ENCODE data around the gene SMCO1. TPM values are rescaled to one million over a fixed set of nuclear protein-coding genes. Genes with fewer than 3 reads are reported as not detected.
"Not testable (repeated sequence)": the region's sequence is repeated elsewhere in the genome, so short reads cannot be mapped to it uniquely, and the experiment has no call there.

The SMCO1 gene
- total and polyA plus RNA-seq, 2 donors from 2014 or later: not detected

DNA sequence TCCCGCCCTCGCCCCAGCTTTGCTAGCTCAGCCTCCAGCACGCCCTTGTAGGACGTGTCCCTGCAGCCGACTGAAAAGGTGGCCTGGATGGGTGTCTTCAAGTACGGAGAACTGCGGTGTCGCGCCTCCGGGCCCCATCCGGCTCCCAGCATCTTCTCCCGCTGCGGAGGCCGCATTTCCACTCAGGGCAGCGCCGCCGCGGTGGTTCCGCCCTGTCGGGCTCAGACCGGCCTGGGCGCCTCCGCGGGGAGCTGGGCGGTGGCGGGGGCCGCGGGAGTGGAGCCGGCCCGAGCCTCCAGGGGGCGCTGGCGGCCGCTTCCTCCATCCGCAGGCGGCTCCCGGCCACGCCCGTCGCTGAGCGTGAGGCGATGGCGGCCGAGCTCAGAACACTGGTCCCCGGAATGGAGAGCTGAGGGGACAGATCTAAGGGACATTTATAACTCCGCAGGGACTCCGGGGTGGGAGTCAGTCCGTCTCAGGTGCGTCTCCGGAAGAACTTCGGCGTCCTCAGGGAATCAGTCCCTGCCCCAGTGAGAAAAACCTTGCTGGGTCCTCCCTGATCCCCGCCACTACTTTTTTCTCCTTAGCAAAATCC lies 13.6 kb upstream of the SMCO1 start:
- FAIRE-seq (no peak), DNase-seq (peak; percentile 64 to 86 (median 84))
- Histone ChIP-seq H3K9me3 (ENCODE audit: control insufficient read depth in 2 of 3, insufficient read depth in 1 of 3, low read length in 3 of 3) (no peaks in the 10 kb centered on the region), H3K9ac (ENCODE audit: low read length in 3 of 3) (peak overlapping the region in 1 of 3 donors; percentile 55), H3K27me3 (ENCODE audit: control insufficient read depth, insufficient read depth, low read length) (no peaks in the 10 kb centered on the region), H3K4me3 (ENCODE audit: low read length in 3 of 3) (peak overlapping the region; percentile 53 to 63 (median 58)), H3K36me3 (ENCODE audit: control insufficient read depth in 2 of 3, insufficient read depth in 3 of 3, low read length in 3 of 3) (no peaks in the 10 kb centered on the region), H3K4me1 (ENCODE audit: control insufficient read depth in 2 of 3, insufficient read depth in 2 of 3, low read depth in 1 of 3, low read length in 3 of 3) (no peaks in the 10 kb centered on the region), H3K27ac (ENCODE audit: low read depth in 2 of 2, low read length in 2 of 2) (no peak overlapping the region)
- TF ChIP-seq, protein P1, sequence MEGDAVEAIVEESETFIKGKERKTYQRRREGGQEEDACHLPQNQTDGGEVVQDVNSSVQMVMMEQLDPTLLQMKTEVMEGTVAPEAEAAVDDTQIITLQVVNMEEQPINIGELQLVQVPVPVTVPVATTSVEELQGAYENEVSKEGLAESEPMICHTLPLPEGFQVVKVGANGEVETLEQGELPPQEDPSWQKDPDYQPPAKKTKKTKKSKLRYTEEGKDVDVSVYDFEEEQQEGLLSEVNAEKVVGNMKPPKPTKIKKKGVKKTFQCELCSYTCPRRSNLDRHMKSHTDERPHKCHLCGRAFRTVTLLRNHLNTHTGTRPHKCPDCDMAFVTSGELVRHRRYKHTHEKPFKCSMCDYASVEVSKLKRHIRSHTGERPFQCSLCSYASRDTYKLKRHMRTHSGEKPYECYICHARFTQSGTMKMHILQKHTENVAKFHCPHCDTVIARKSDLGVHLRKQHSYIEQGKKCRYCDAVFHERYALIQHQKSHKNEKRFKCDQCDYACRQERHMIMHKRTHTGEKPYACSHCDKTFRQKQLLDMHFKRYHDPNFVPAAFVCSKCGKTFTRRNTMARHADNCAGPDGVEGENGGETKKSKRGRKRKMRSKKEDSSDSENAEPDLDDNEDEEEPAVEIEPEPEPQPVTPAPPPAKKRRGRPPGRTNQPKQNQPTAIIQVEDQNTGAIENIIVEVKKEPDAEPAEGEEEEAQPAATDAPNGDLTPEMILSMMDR (IDR thresholded peaks at IDR 0.05; ENCODE audit: borderline replicate concordance, extremely low read depth, insufficient read depth): peak; percentile 50
- intact Hi-C loops (cut with DNase I): no loop called here

DNA sequence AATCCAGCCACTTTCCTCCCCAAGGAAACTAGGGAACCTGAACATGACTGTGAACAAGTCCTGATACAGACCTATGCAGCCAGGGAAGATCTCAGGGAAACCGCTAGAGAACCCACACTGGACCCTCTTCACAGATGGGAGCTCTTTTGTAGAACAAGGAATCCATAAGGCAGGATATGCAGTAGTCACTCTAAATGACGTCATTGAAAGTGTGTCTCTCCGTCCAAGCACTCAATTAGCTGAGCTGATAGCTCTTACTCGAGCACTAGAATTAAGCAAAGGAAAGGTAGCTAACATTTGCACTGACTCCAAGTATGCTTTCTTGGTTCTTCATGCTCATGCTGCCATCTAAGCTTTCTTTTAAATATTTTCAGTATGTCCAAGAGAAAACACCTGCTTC lies 10.0 kb upstream of the SMCO1 start:
- TF ChIP-seq, protein P1 (IDR thresholded peaks at IDR 0.05; ENCODE audit: borderline replicate concordance, extremely low read depth, insufficient read depth): no peak
- H3K9ac ChIP-seq (ENCODE audit: low read length in 3 of 3): no peak overlapping the region
- no peak overlapping the region for H3K4me3 ChIP-seq (ENCODE audit: low read length in 3 of 3)
- no peaks in the 10 kb centered on the region for H3K27me3 ChIP-seq (ENCODE audit: control insufficient read depth, insufficient read depth, low read length)
- no peaks in the 10 kb centered on the region for H3K36me3 ChIP-seq (ENCODE audit: control insufficient read depth in 2 of 3, insufficient read depth in 3 of 3, low read length in 3 of 3)
- FAIRE-seq: no peak
- peaks cover 0 to 4% (median 4%) of the 10 kb centered on the region in 3 donors for H3K9me3 ChIP-seq (ENCODE audit: control insufficient read depth in 2 of 3, insufficient read depth in 1 of 3, low read length in 3 of 3)
- H3K4me1 ChIP-seq (ENCODE audit: control insufficient read depth in 2 of 3, insufficient read depth in 2 of 3, low read depth in 1 of 3, low read length in 3 of 3): no peaks in the 10 kb centered on the region
- intact Hi-C loops (cut with DNase I): no loop called here
- no peak for DNase-seq
- no peak overlapping the region for H3K27ac ChIP-seq (ENCODE audit: low read depth in 2 of 2, low read length in 2 of 2)

DNA sequence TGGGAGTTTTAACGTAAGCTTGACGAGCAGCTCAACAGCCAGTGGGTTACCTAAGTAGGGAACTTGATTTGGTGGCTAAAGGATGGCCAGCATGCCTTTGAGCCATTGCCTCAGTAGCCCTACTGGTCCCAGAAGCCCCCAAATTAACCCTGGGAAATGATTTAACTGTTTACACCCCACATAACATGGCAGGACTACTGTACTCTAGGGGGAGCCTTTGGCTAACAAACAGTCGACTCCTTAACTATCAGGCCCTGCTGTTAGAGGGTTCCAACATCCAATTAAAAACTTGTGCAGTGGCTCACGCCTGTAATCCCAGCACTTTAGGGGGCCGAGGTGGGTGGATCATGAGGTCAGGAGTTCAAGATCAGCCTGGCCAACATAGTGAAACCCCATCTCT lies 9.4 kb upstream of the SMCO1 start:
- H3K9ac ChIP-seq (ENCODE audit: low read length in 3 of 3): no peak overlapping the region
- DNase-seq (no peak), FAIRE-seq (no peak)
- TF ChIP-seq, protein P1 (IDR thresholded peaks at IDR 0.05; ENCODE audit: borderline replicate concordance, extremely low read depth, insufficient read depth): no peak
- peaks cover 0 to 10% (median 7%) of the 10 kb centered on the region in 3 donors for H3K9me3 ChIP-seq (ENCODE audit: control insufficient read depth in 2 of 3, insufficient read depth in 1 of 3, low read length in 3 of 3)
- intact Hi-C loops (cut with DNase I): no loop called here
- no peak overlapping the region for H3K27ac ChIP-seq (ENCODE audit: low read depth in 2 of 2, low read length in 2 of 2)
- no peaks in the 10 kb centered on the region for H3K4me1 ChIP-seq (ENCODE audit: control insufficient read depth in 2 of 3, insufficient read depth in 2 of 3, low read depth in 1 of 3, low read length in 3 of 3)
- H3K36me3 ChIP-seq (ENCODE audit: control insufficient read depth in 2 of 3, insufficient read depth in 3 of 3, low read length in 3 of 3): no peaks in the 10 kb centered on the region
- no peaks in the 10 kb centered on the region for H3K27me3 ChIP-seq (ENCODE audit: control insufficient read depth, insufficient read depth, low read length)
- H3K4me3 ChIP-seq (ENCODE audit: low read length in 3 of 3): no peak overlapping the region

DNA sequence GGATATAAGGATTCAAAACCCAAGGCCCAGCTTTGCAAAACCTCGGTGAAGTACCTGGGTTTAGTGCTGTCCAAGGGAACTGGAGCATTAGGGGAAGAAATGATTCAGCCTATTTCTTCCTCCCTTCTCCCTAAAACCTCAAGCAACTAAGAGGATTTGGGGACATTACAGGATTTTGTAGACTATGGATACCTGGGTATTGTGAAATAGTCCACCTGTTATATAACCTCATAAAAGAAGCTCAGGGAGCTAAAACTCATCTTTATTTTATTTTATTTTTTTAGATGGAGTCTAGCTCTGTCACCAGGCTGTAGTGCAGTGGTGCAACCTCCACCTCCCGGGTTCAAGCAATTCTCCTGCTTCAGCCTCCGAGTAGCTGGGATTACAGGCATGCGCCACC lies 8.7 kb upstream of the SMCO1 start:
- FAIRE-seq: no peak

DNA sequence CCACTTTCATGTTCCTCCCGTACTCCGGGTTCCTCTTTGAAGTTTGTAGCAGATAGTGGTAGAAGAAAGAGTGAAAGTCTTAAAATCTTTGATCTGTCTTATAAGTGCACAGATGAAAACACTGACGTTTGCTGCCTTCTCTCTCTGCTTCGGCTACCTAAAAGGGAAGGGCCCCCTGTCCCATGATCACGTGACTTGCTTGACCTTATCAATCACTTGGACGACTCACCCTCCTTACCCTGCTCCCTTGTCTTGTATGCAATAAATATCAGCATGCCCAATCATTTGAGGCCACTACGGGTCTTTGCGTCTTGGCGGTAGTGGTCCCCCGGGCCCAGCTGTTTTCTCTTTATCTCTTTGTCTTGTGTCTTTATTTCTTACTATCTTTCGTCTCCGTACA lies 6.1 kb upstream of the SMCO1 start:
- DNase-seq; FAIRE-seq; H3K36me3 ChIP-seq (ENCODE audit: control insufficient read depth in 2 of 3, insufficient read depth in 3 of 3, low read length in 3 of 3); H3K27ac ChIP-seq (ENCODE audit: low read depth in 2 of 2, low read length in 2 of 2); H3K27me3 ChIP-seq (ENCODE audit: control insufficient read depth, insufficient read depth, low read length); H3K4me3 ChIP-seq (ENCODE audit: low read length in 3 of 3); H3K9ac ChIP-seq (ENCODE audit: low read length in 3 of 3); intact Hi-C loops (cut with DNase I); H3K4me1 ChIP-seq (ENCODE audit: control insufficient read depth in 2 of 3, insufficient read depth in 2 of 3, low read depth in 1 of 3, low read length in 3 of 3): not testable (repeated sequence)
- peaks cover 1 to 28% (median 17%) of the 10 kb centered on the region in 3 donors for H3K9me3 ChIP-seq (ENCODE audit: control insufficient read depth in 2 of 3, insufficient read depth in 1 of 3, low read length in 3 of 3)

More for the DNA sequence above, 8.7 kb upstream of the SMCO1 start:
- Histone ChIP-seq H3K9ac (ENCODE audit: low read length in 3 of 3) (no peak overlapping the region), H3K4me3 (ENCODE audit: low read length in 3 of 3) (no peak overlapping the region), H3K4me1 (ENCODE audit: control insufficient read depth in 2 of 3, insufficient read depth in 2 of 3, low read depth in 1 of 3, low read length in 3 of 3) (no peaks in the 10 kb centered on the region), H3K27ac (ENCODE audit: low read depth in 2 of 2, low read length in 2 of 2) (no peak overlapping the region), H3K9me3 (ENCODE audit: control insufficient read depth in 2 of 3, insufficient read depth in 1 of 3, low read length in 3 of 3) (peaks cover 0 to 17% (median 13%) of the 10 kb centered on the region in 3 donors), H3K36me3 (ENCODE audit: control insufficient read depth in 2 of 3, insufficient read depth in 3 of 3, low read length in 3 of 3) (no peaks in the 10 kb centered on the region), H3K27me3 (ENCODE audit: control insufficient read depth, insufficient read depth, low read length) (no peaks in the 10 kb centered on the region)
- TF ChIP-seq, protein P1 (IDR thresholded peaks at IDR 0.05; ENCODE audit: borderline replicate concordance, extremely low read depth, insufficient read depth): no peak
- DNase-seq: no peak
- intact Hi-C loops (cut with DNase I): no loop called here
